SIG-M5 treated with dmso at 0.1 percent for 504 hours (cell line): ENCODE measurements around the gene FHOD3.

Source experiments
- DNase-seq: peaks from one replicate; lab custom pipeline; 2025; ENCODE audit not compliant: unreplicated experiment; lab: John Stamatoyannopoulos, UW

Gene FHOD3

GRCh38 chr18:36295880-36296301, 1.6 kb upstream of the FHOD3 start:
- no peak for DNase-seq

- peak; percentile 34 for DNase-seq
Measured at GRCh38 chr18:36296650-36297416, 680 bp upstream of the FHOD3 start.

GRCh38 chr18:36298126-36298741, 721 bp downstream of the FHOD3 start:
- no peak for DNase-seq

GRCh38 chr18:36299015-36299414, 1.5 kb downstream of the FHOD3 start:
- no peak for DNase-seq

- DNase-seq: no peak
Measured at GRCh38 chr18:36300211-36300610, 2.7 kb downstream of the FHOD3 start.

- no peak for DNase-seq
Measured at GRCh38 chr18:36301884-36302283, 4.4 kb downstream of the FHOD3 start.

- DNase-seq: no peak
Measured at GRCh38 chr18:36302676-36303075, 5.2 kb downstream of the FHOD3 start.

- DNase-seq: no peak
Measured at GRCh38 chr18:36303211-36303844, 5.8 kb downstream of the FHOD3 start.

- DNase-seq: no peak
Measured at GRCh38 chr18:36304723-36305122, 7.2 kb downstream of the FHOD3 start.

GRCh38 chr18:36305375-36305774, 7.9 kb downstream of the FHOD3 start:
- DNase-seq: no peak

- DNase-seq: no peak
Measured at GRCh38 chr18:36307513-36307912, 10.0 kb downstream of the FHOD3 start.

GRCh38 chr18:36308711-36309435, 11.4 kb downstream of the FHOD3 start:
- DNase-seq: no peak

GRCh38 chr18:36309436-36310391, 12.2 kb downstream of the FHOD3 start:
- DNase-seq: no peak

- DNase-seq: no peak
Measured at GRCh38 chr18:36311026-36311570, 13.6 kb downstream of the FHOD3 start.

GRCh38 chr18:36312806-36313395, 15.4 kb downstream of the FHOD3 start:
- DNase-seq: no peak

GRCh38 chr18:36314098-36314497, 16.6 kb downstream of the FHOD3 start:
- no peak for DNase-seq

- DNase-seq: no peak
Measured at GRCh38 chr18:36314754-36315153, 17.2 kb downstream of the FHOD3 start.

- DNase-seq: no peak
Measured at GRCh38 chr18:36315736-36316135, 18.2 kb downstream of the FHOD3 start.

- no peak for DNase-seq
Measured at GRCh38 chr18:36316246-36316645, 18.7 kb downstream of the FHOD3 start.
